K562 (cell line): Measurements from ENCODE around the gene CUX1. TPM values are rescaled to one million over a fixed set of nuclear protein-coding genes. Genes with fewer than 3 reads are reported as not detected.

Source experiments
- ATAC-seq: fragments of 200-7000 bp; cut with Tn5 transposase; 3 replicates; pipeline ENCODE4 v1.9.1; 2020; ENCODE audit warnings: moderate library complexity
- BruUV-seq: library from RNA; stranded (reverse); fragments of 400-500 nt; replicated peaks from 2 replicates; lab custom pipeline; 2021; lab: Mats Ljungman, UMichigan
- CTCF ChIA-PET: fragments of 300-600 bp; formaldehyde crosslinking; extraction: SDS; loops from one replicate; lab custom pipeline; 2021; ENCODE audit warnings: low intra/inter-chr PET ratio; lab: Yijun Ruan, JAX
- POLR2A ChIA-PET: fragments of 300-600, 350-650 bp; sonication (Branson Sonifier 250); formaldehyde crosslinking; extraction: SDS; loops from one replicate; lab custom pipeline; 2021; ENCODE audit warnings: antibody characterized with exemption, inconsistent platforms; lab: Yijun Ruan, JAX
- DNase-seq, 4 experiments: peaks; one replicate each; pipeline versions ENCODE4 v3.0.0 to v3.0.0-alpha.2; 2011 to 2018; ENCODE audit warnings: low spot score in 3 of 4, mixed read lengths in 3 of 4; ENCODE audit errors: extremely low read depth in 1 of 4
- FAIRE-seq: peaks from 2 replicates; lab custom pipeline; 2011; peaks lifted over from hg19 to GRCh38; lab: Jason Lieb, UNC
- H2AFZ ChIP-seq: 2 replicates; pipeline ENCODE4 v1.6.0; 2011; ENCODE audit warnings: low read depth, low read length, control low read depth, inconsistent platforms
- H3K27ac ChIP-seq: fragments of 200-600 bp; 3 replicates; pipeline ENCODE4 v1.8.0; 2011; ENCODE audit warnings: low read depth, mild to moderate bottlenecking, control low read depth, inconsistent platforms, low read length, moderate library complexity, mixed read lengths; ENCODE audit errors: extremely low read depth
- H3K27me3 ChIP-seq, 2 experiments: fragments of 300-600 bp in 1 of 2; 2 replicates in 1 of 2; 3 replicates in 1 of 2; pipeline versions ENCODE4 v1.6.0 to v1.8.0; 2011; ENCODE audit warnings: inconsistent platforms in 2 of 2, low read length in 2 of 2, mild to moderate bottlenecking in 1 of 2, mixed read lengths in 1 of 2, moderate library complexity in 1 of 2; ENCODE audit not compliant: control insufficient read depth in 2 of 2, insufficient read depth in 2 of 2
- H3K36me3 ChIP-seq: fragments of 300-600 bp; 3 replicates; pipeline ENCODE4 v1.8.0; 2011; ENCODE audit warnings: mild to moderate bottlenecking, low read length, inconsistent platforms; ENCODE audit not compliant: control insufficient read depth, insufficient read depth
- H3K4me1 ChIP-seq, 2 experiments: fragments of 200-600 bp in 1 of 2; replicated peaks in 1 of 2; 2 replicates in 1 of 2; 3 replicates in 1 of 2; pipeline versions ENCODE4 v1.5.1 to v1.8.0; 2011; ENCODE audit warnings: inconsistent platforms in 2 of 2, low read length in 2 of 2, mild to moderate bottlenecking in 1 of 2, mixed read lengths in 1 of 2, moderate library complexity in 1 of 2; ENCODE audit not compliant: control insufficient read depth in 2 of 2, insufficient read depth in 2 of 2
- H3K4me2 ChIP-seq: 2 replicates; pipeline ENCODE4 v1.6.1; 2011; ENCODE audit warnings: low read length, control low read depth, inconsistent platforms, mixed read lengths; ENCODE audit not compliant: insufficient read depth
- H3K4me3 ChIP-seq: fragments of 200-600 bp; sonication (generic), shearing (Covaris generic); 2 replicates; pipeline ENCODE4 v1.5.1; 2016; ENCODE audit warnings: control low read depth, inconsistent platforms
- H3K79me2 ChIP-seq: fragments of 200-600 bp; 3 replicates; pipeline ENCODE4 v1.8.0; 2011; ENCODE audit warnings: low read length, inconsistent platforms; ENCODE audit not compliant: control insufficient read depth, insufficient read depth
- H3K9ac ChIP-seq, 2 experiments: 2 replicates each; pipeline versions ENCODE4 v1.6.0 to v1.6.1; 2011; ENCODE audit warnings: low read depth in 2 of 2, low read length in 2 of 2, control low read depth in 1 of 2, inconsistent platforms in 1 of 2, mild to moderate bottlenecking in 1 of 2, mixed read lengths in 1 of 2; ENCODE audit not compliant: insufficient read depth in 1 of 2
- H3K9me1 ChIP-seq: one replicate; pipeline ENCODE4 v1.6.0; 2011; ENCODE audit warnings: inconsistent platforms, mild to moderate bottlenecking, low read length, moderate library complexity; ENCODE audit not compliant: control insufficient read depth, insufficient read depth
- H3K9me3 ChIP-seq: replicated peaks from 2 replicates; pipeline ENCODE4 v1.5.1; 2011; ENCODE audit warnings: low read depth, low read length, inconsistent platforms; ENCODE audit not compliant: control insufficient read depth, insufficient read depth
- H4K20me1 ChIP-seq: replicated peaks from 2 replicates; pipeline ENCODE4 v1.6.1; 2011; ENCODE audit warnings: low read length, inconsistent platforms, mixed read lengths; ENCODE audit not compliant: control insufficient read depth, insufficient read depth
- BCOR ChIP-seq: fragments of 450-650 bp; IDR thresholded peaks from 2 replicates; pipeline ENCODE4 v1.6.1; 2016
- CBX1 ChIP-seq: sonication (generic); IDR thresholded peaks from 2 replicates; pipeline ENCODE4 v1.6.1; 2016; ENCODE audit warnings: antibody characterized with exemption, low read depth, mild to moderate bottlenecking
- CBX2 ChIP-seq: fragments of 200-600 bp; sonication (generic); IDR thresholded peaks from one replicate; pipeline ENCODE4 v1.6.1; 2012; ENCODE audit warnings: mild to moderate bottlenecking, low read length, inconsistent platforms; ENCODE audit not compliant: insufficient read depth, poor library complexity, severe bottlenecking
- ERF ChIP-seq: fragments of 450-650 bp; formaldehyde crosslinking; IDR thresholded peaks from 2 replicates; pipeline ENCODE4 v1.4.0; 2020; ENCODE audit warnings: mild to moderate bottlenecking, mixed read lengths
- FOXK2 ChIP-seq, 2 experiments: fragments of 450-650 bp; IDR thresholded peaks in 1 of 2; conservative IDR thresholded peaks in 1 of 2; 2 replicates each; pipeline ENCODE4 v1.6.1; 2016; ENCODE audit warnings: low read depth in 2 of 2, mild to moderate bottlenecking in 1 of 2
- JUNB ChIP-seq: fragments of 450-650 bp; formaldehyde crosslinking; conservative IDR thresholded peaks from 2 replicates; pipeline ENCODE4 v1.4.0; 2020; ENCODE audit warnings: mild to moderate bottlenecking
- MTA2 ChIP-seq: fragments of 450-650 bp; IDR thresholded peaks from 2 replicates; pipeline ENCODE4 v1.6.1; 2016; ENCODE audit warnings: low read depth
- NEUROD1 ChIP-seq: fragments of 150-350 bp; IDR thresholded peaks from 2 replicates; pipeline ENCODE4 v1.6.1; 2014; ENCODE audit warnings: borderline replicate concordance, low read length, low read depth; ENCODE audit not compliant: partially characterized antibody
- PHB2 ChIP-seq: fragments of 450-650 bp; IDR thresholded peaks from 2 replicates; pipeline ENCODE4 v1.6.1; 2017; ENCODE audit warnings: low read depth
- POLR2AphosphoS5 ChIP-seq: IDR thresholded peaks from 2 replicates; pipeline ENCODE4 v1.6.1; 2011; ENCODE audit warnings: mild to moderate bottlenecking, low read depth, low read length, moderate library complexity; ENCODE audit not compliant: control insufficient read depth, insufficient read depth
- PYGO2 ChIP-seq: fragments of 450-650 bp; IDR thresholded peaks from 2 replicates; pipeline ENCODE4 v1.6.1; 2016; ENCODE audit warnings: mild to moderate bottlenecking, missing genetic modification characterization, moderate library complexity, missing compliant biosample characterization
- RBM25 ChIP-seq: fragments of 200-400 bp; formaldehyde crosslinking; IDR thresholded peaks from 2 replicates; pipeline ENCODE4 v1.6.1; 2018; ENCODE audit warnings: low read length, low read depth, moderate library complexity; ENCODE audit not compliant: severe bottlenecking
- RBM34 ChIP-seq: fragments of 200-400 bp; formaldehyde crosslinking; IDR thresholded peaks from 2 replicates; pipeline ENCODE4 v1.6.1; 2018; ENCODE audit warnings: low read length, borderline replicate concordance; ENCODE audit not compliant: insufficient read depth
- STAT5B ChIP-seq: fragments of 250-450 bp; sonication (Bioruptor Pico); IDR thresholded peaks from 2 replicates; pipeline ENCODE4 v1.8.0; 2021; ENCODE audit warnings: mild to moderate bottlenecking, inconsistent platforms
- TCF7 ChIP-seq: sonication (generic); IDR thresholded peaks from 2 replicates; pipeline ENCODE4 v1.6.1; 2016; ENCODE audit warnings: antibody characterized with exemption, borderline replicate concordance
- THAP7 ChIP-seq: fragments of 250-450 bp; sonication (Bioruptor Pico); IDR thresholded peaks from 2 replicates; pipeline ENCODE4 v1.5.0; 2021
- ZNF212 ChIP-seq: fragments of 450-650 bp; formaldehyde crosslinking; IDR thresholded peaks from 2 replicates; pipeline ENCODE4 v1.4.0; 2020; ENCODE audit warnings: mild to moderate bottlenecking
- ZNF239 ChIP-seq: fragments of 250-450 bp; sonication (Bioruptor Pico); IDR thresholded peaks from 2 replicates; pipeline ENCODE4 v1.4.0; 2020; ENCODE audit warnings: mild to moderate bottlenecking
- ZNF24 ChIP-seq: fragments of 450-650 bp; IDR thresholded peaks from 2 replicates; pipeline ENCODE4 v1.6.1; 2016
- ZNF79 ChIP-seq: fragments of 250-450 bp; sonication (Bioruptor Pico); IDR thresholded peaks from 2 replicates; pipeline ENCODE4 v1.4.0; 2020; ENCODE audit warnings: low read depth, mild to moderate bottlenecking, moderate library complexity
- WGBS: fragments of 100-300 bp; shearing (Covaris generic); methylation state at CpG from one replicate; pipeline ENCODE4 v1.1.6; 2016; ENCODE audit warnings: low coverage, mixed read lengths; ENCODE audit not compliant: insufficient coverage; ENCODE audit errors: missing lambda C conversion rate; 5-methylcytosine and 5-hydroxymethylcytosine counted together
- in situ Hi-C: fragments of 300-500 bp; cut with MboI; formaldehyde crosslinking; loops from 4 replicates; pipeline ENCODE4 v1.15.0; 2018; ENCODE audit warnings: inconsistent platforms, mixed read lengths
- intact Hi-C: fragments of 100-400 bp; cut with micrococcal nuclease; formaldehyde crosslinking; loops from 2 replicates; pipeline ENCODE4 v1.14.2; 2022
- polyA plus RNA-seq, 8 experiments: library from polyadenylated mRNA; depleted of rRNA in 4 of 8; stranded (reverse) in 5 of 8; unstranded in 3 of 8; fragments of >200 nt; fragmentation: Nextera tagmentation in 2 of 8; fragmentation: Illumina TruSeq in 1 of 8; extraction: Ambion mirVana in 2 of 8; extraction: Trizol in 1 of 8; gene quantifications; 2 replicates each; pipeline versions ENCODE4 v1.2.1 to v1.2.3, GENCODE V29; 2011 to 2014; ENCODE audit warnings: inconsistent platforms in 1 of 8, missing spikeins in 1 of 8
- total RNA-seq, 7 experiments: library from RNA; depleted of rRNA in 6 of 7; stranded (reverse); fragments of >200 nt in 6 of 7; fragmentation: Illumina TruSeq in 2 of 7; extraction: Trizol in 2 of 7; gene quantifications; 2 replicates each; pipeline versions ENCODE4 v1.2.1 to v1.2.3, GENCODE V29; 2011 to 2021; ENCODE audit warnings: low replicate concordance in 1 of 7
- TF ChIP-seq, protein P1 (sequence below): fragments of 250-450 bp; sonication (Bioruptor Pico); IDR thresholded peaks from 2 replicates; pipeline ENCODE4 v1.8.0; 2022; ENCODE audit warnings: inconsistent platforms

CUX1 gene
- total and polyA plus RNA-seq, 9 of the 15 experiments (the other 6 are each of a cell fraction or from before 2014, with no cell fraction given), result 3.6 to 55.3 (median 25.2) TPM

DNA sequence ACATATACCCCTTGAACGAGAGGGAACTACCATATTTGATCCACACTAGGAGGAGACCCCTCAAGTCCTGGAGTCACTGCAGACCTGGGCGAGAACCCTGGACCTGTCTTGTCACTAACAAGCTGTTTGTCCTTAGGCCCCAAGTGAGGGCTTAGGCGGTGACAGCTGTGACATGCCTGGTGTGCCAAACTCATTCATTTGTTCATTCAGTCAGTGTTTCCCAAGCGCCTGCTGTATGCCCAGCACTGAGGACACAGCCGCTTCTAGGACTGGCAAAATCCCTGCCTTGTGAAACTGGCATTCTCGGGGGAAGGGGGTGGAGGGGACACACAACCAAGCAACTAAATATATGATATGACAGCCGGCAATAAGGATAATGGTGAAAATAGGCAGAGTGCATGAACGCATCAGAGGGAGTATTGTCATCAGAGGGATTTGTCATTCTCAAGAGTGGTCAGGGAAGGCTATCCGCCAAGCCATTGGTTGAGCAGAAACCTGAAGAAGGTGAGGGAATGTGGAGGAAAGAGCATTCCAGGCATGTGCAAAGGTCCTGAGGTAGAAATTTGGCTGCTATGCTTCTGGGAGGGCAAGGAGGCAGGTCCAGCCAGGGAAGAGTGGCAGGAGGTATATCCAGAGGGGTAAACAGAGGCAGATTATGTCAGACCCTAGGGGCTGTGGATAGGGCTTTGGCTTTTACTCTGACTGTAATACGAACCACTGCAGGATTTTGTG is 480.2 kb downstream of the CUX1 start:
- intact Hi-C loops (no loop called here), in situ Hi-C loops (no loop called here)
- no peak for DNase-seq
- ATAC-seq, result no peak
- H3K36me3 ChIP-seq, result no peaks in the 10 kb centered on the region
- no peak overlapping the region for H3K27ac ChIP-seq
- H3K9ac ChIP-seq, result no peak overlapping the region
- no peaks in the 10 kb centered on the region for H3K9me3 ChIP-seq
- POLR2A ChIA-PET, result interaction anchor here (0.6 to 1.0 kb wide), 3 partner anchors 10 to 762 kb away, joined by 4 to 5 read pairs (median 4); no protein-coding TSS in a partner anchor
- H3K9me1 ChIP-seq, result no peaks in the 10 kb centered on the region
- no peak overlapping the region for H2AFZ ChIP-seq
- H4K20me1 ChIP-seq, result peaks cover 6% of the 10 kb centered on the region; the same call in 1 of the 2 replicates
- CTCF ChIA-PET, result no interaction called here
- WGBS, result 4% methylated on average over 10 of the region's 10 CpGs
- BruUV-seq, result no TSS peak
- peaks cover 50 to 90% of the 10 kb centered on the region in 2 experiments; a peak in 4 of 5 replicates for H3K27me3 ChIP-seq
- H3K4me1 ChIP-seq, result peaks cover 0 to 20% of the 10 kb centered on the region in 2 experiments; a peak in 1 of 5 replicates
- FAIRE-seq, result peak; percentile 46
- no peaks in the 10 kb centered on the region for H3K79me2 ChIP-seq
- no peak overlapping the region for H3K4me3 ChIP-seq
- no peak overlapping the region for H3K4me2 ChIP-seq
- TF ChIP-seq PHB2, result no peak
- no peak for TF ChIP-seq CBX1
- TF ChIP-seq, protein P1, sequence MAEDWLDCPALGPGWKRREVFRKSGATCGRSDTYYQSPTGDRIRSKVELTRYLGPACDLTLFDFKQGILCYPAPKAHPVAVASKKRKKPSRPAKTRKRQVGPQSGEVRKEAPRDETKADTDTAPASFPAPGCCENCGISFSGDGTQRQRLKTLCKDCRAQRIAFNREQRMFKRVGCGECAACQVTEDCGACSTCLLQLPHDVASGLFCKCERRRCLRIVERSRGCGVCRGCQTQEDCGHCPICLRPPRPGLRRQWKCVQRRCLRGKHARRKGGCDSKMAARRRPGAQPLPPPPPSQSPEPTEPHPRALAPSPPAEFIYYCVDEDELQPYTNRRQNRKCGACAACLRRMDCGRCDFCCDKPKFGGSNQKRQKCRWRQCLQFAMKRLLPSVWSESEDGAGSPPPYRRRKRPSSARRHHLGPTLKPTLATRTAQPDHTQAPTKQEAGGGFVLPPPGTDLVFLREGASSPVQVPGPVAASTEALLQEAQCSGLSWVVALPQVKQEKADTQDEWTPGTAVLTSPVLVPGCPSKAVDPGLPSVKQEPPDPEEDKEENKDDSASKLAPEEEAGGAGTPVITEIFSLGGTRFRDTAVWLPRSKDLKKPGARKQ, result no peak
- TF ChIP-seq RBM25, result peak; percentile 63
- no peak for TF ChIP-seq ERF
- TF ChIP-seq RBM34, result no peak
- no peak for TF ChIP-seq PYGO2
- TF ChIP-seq JUNB (CRISPR knock-in tag), result no peak
- peak; percentile 6 for TF ChIP-seq CBX2
- TF ChIP-seq NEUROD1, result no peak
- no peak for TF ChIP-seq THAP7 (CRISPR knock-in tag)
- TF ChIP-seq POLR2AphosphoS5, result no peak
- TF ChIP-seq FOXK2 (conservative IDR thresholded peaks at IDR 0.05 in 1 of 2, IDR thresholded peaks at IDR 0.05 in 1 of 2; ENCODE audit: low read depth in 2 of 2), result no peak
- TF ChIP-seq TCF7, result no peak
- TF ChIP-seq ZNF24, result peak; percentile 73; the same call in 1 of the 2 replicates
- TF ChIP-seq ZNF212 (CRISPR knock-in tag), result no peak
- peak; percentile 58; the same call in 1 of the 2 replicates for TF ChIP-seq BCOR
- no peak for TF ChIP-seq ZNF79 (CRISPR knock-in tag)
- TF ChIP-seq ZNF239 (CRISPR knock-in tag), result no peak
- TF ChIP-seq STAT5B (CRISPR knock-in tag), result no peak
- TF ChIP-seq MTA2, result no peak
